HG02938 (cell line): ENCODE results near the gene CMC1.

Source experiments
- ATAC-seq: cut with Tn5 transposase; IDR thresholded peaks from one replicate; pipeline ENCODE4 v1.9.1; 2021; ENCODE audit warnings: mild to moderate bottlenecking, moderate library complexity; ENCODE audit not compliant: unreplicated experiment

The CMC1 gene

GRCh38 chr3:28349469-28350000 is 108.1 kb downstream of the CMC1 start:
- ATAC-seq, result no peak
